IMR-90 (cell line): ENCODE data around the gene MOB1A. TPM values are rescaled to one million over a fixed set of nuclear protein-coding genes. Genes with fewer than 3 reads are reported as not detected.

ENCODE experiments used
- ATAC-seq: fragments of 200-7000 bp; cut with Tn5 transposase; 2 replicates; pipeline ENCODE4 v1.9.1; 2020; ENCODE audit warnings: low read depth, mild to moderate bottlenecking, moderate library complexity
- BruUV-seq: library from RNA; stranded (reverse); fragments of 400-500 nt; replicated peaks from 2 replicates; lab custom pipeline; 2021; lab: Mats Ljungman, UMichigan
- CTCF ChIA-PET: fragments of 300-600 bp; formaldehyde crosslinking; extraction: SDS; loops from one replicate; lab custom pipeline; 2021; ENCODE audit warnings: antibody characterized with exemption; lab: Yijun Ruan, JAX
- POLR2A ChIA-PET: fragments of 300-600 bp; sonication (Branson Sonifier 250); formaldehyde crosslinking; loops from one replicate; lab custom pipeline; 2022; ENCODE audit warnings: antibody characterized with exemption; ENCODE audit not compliant: unreplicated experiment; lab: Charles Lee
- DNase-seq: peaks from one replicate; pipeline ENCODE4 v3.0.0; 2013
- H2AFZ ChIP-seq: replicated peaks from 2 replicates; pipeline ENCODE3; 2013; ENCODE audit warnings: low read length, mild to moderate bottlenecking; ENCODE audit not compliant: poor library complexity
- H2AK5ac ChIP-seq: 2 replicates; pipeline ENCODE4 v1.6.1; 2013; ENCODE audit warnings: low read depth, low read length, inconsistent platforms
- H2AK9ac ChIP-seq: replicated peaks from 2 replicates; pipeline ENCODE3; 2013; ENCODE audit warnings: mild to moderate bottlenecking, low read depth, low read length, moderate library complexity; ENCODE audit not compliant: poor library complexity
- H2BK120ac ChIP-seq: 2 replicates; pipeline ENCODE4 v1.6.1; 2013; ENCODE audit warnings: low read depth, low read length, inconsistent platforms
- H2BK15ac ChIP-seq: 3 replicates; pipeline ENCODE4 v1.6.1; 2013; ENCODE audit warnings: low read depth, low read length, inconsistent platforms
- H2BK20ac ChIP-seq: 2 replicates; pipeline ENCODE4 v1.6.1; 2013; ENCODE audit warnings: low read depth, mild to moderate bottlenecking, inconsistent platforms, low read length, moderate library complexity
- H2BK5ac ChIP-seq: 2 replicates; pipeline ENCODE4 v1.6.1; 2013; ENCODE audit warnings: mild to moderate bottlenecking, low read depth, low read length, inconsistent platforms; ENCODE audit not compliant: poor library complexity, severe bottlenecking
- H3K14ac ChIP-seq: replicated peaks from 2 replicates; pipeline ENCODE4 v1.6.1; 2013; ENCODE audit warnings: low read depth, low read length, inconsistent platforms
- H3K18ac ChIP-seq: 2 replicates; pipeline ENCODE4 v1.6.1; 2013; ENCODE audit warnings: low read depth, low read length, control low read depth
- H3K23ac ChIP-seq: 2 replicates; pipeline ENCODE4 v1.6.1; 2013; ENCODE audit warnings: low read depth, low read length, inconsistent platforms
- H3K27ac ChIP-seq: 2 replicates; pipeline ENCODE4 v1.5.1; 2013; ENCODE audit warnings: mild to moderate bottlenecking, control low read depth, low read length; ENCODE audit not compliant: insufficient read depth
- H3K27me3 ChIP-seq: 2 replicates; pipeline ENCODE4 v1.6.1; 2013; ENCODE audit warnings: low read length; ENCODE audit not compliant: control insufficient read depth, insufficient read depth
- H3K36me3 ChIP-seq: 2 replicates; pipeline ENCODE4 v1.6.1; 2013; ENCODE audit warnings: low read length, mixed read lengths; ENCODE audit not compliant: control insufficient read depth, insufficient read depth
- H3K4ac ChIP-seq: 2 replicates; pipeline ENCODE4 v1.6.1; 2013; ENCODE audit warnings: low read depth, low read length, inconsistent platforms
- H3K4me1 ChIP-seq: 2 replicates; pipeline ENCODE4 v1.6.1; 2013; ENCODE audit warnings: low read length, mixed read lengths; ENCODE audit not compliant: control insufficient read depth, insufficient read depth
- H3K4me2 ChIP-seq: 2 replicates; pipeline ENCODE4 v1.6.1; 2013; ENCODE audit warnings: low read depth, mild to moderate bottlenecking, control low read depth, low read length, moderate library complexity
- H3K4me3 ChIP-seq: 2 replicates; pipeline ENCODE4 v1.5.1; 2013; ENCODE audit warnings: low read depth, mild to moderate bottlenecking, control low read depth, low read length, moderate library complexity; ENCODE audit not compliant: insufficient read depth
- H3K56ac ChIP-seq: 2 replicates; pipeline ENCODE4 v1.6.1; 2013; ENCODE audit warnings: low read length, inconsistent platforms; ENCODE audit not compliant: insufficient read depth; ENCODE audit errors: extremely low read depth
- H3K79me1 ChIP-seq, 2 experiments: 2 replicates each; pipeline ENCODE4 v1.6.1; 2013; ENCODE audit warnings: low read length in 2 of 2, inconsistent platforms in 1 of 2, low read depth in 1 of 2
- H3K9ac ChIP-seq: 2 replicates; pipeline ENCODE4 v1.6.1; 2013; ENCODE audit warnings: low read depth, low read length, control low read depth
- H3K9me1 ChIP-seq: 2 replicates; pipeline ENCODE4 v1.6.1; 2013; ENCODE audit warnings: low read length, inconsistent platforms; ENCODE audit not compliant: insufficient read depth
- H3K9me3 ChIP-seq: 2 replicates; pipeline ENCODE4 v1.6.1; 2013; ENCODE audit warnings: low read length; ENCODE audit not compliant: control insufficient read depth, insufficient read depth
- H4K20me1 ChIP-seq: 2 replicates; pipeline ENCODE4 v1.6.1; 2013; ENCODE audit warnings: low read length, inconsistent platforms; ENCODE audit not compliant: insufficient read depth
- H4K5ac ChIP-seq: 2 replicates; pipeline ENCODE4 v1.6.1; 2013; ENCODE audit warnings: mild to moderate bottlenecking, low read depth, low read length, control low read depth
- H4K8ac ChIP-seq, 2 experiments: 2 replicates each; pipeline ENCODE4 v1.6.1; 2013; ENCODE audit warnings: low read depth in 2 of 2, low read length in 2 of 2, control low read depth in 1 of 2, inconsistent platforms in 1 of 2
- H4K91ac ChIP-seq: 2 replicates; pipeline ENCODE4 v1.6.1; 2013; ENCODE audit warnings: low read depth, low read length, inconsistent platforms; ENCODE audit not compliant: insufficient read depth
- CTCF ChIP-seq: conservative IDR thresholded peaks from 2 replicates; pipeline ENCODE4 v1.5.1; 2012; ENCODE audit warnings: mild to moderate bottlenecking, low read depth, low read length, improper control_type of control experiment
- MAFK ChIP-seq: IDR thresholded peaks from 2 replicates; pipeline ENCODE4 v1.6.1; 2012; ENCODE audit warnings: low read depth, low read length, improper control_type of control experiment
- MAZ ChIP-seq: IDR thresholded peaks from 2 replicates; pipeline ENCODE4 v1.6.1; 2012; ENCODE audit warnings: low read depth, mild to moderate bottlenecking, low read length, improper control_type of control experiment, moderate library complexity, borderline replicate concordance
- MXI1 ChIP-seq: IDR thresholded peaks from 2 replicates; pipeline ENCODE4 v1.6.1; 2012; ENCODE audit warnings: low read depth, mild to moderate bottlenecking, low read length, moderate library complexity, borderline replicate concordance
- NFE2L2 ChIP-seq: fragments of 150-350 bp; IDR thresholded peaks from 2 replicates; pipeline ENCODE4 v1.6.1; 2016; ENCODE audit warnings: low read depth, mild to moderate bottlenecking, low read length
- RAD21 ChIP-seq: IDR thresholded peaks from 2 replicates; pipeline ENCODE4 v1.6.1; 2012; ENCODE audit warnings: low read length, improper control_type of control experiment
- RCOR1 ChIP-seq: IDR thresholded peaks from 2 replicates; pipeline ENCODE4 v1.6.1; 2012; ENCODE audit warnings: mild to moderate bottlenecking, low read length, improper control_type of control experiment; ENCODE audit not compliant: insufficient replicate concordance
- WGBS, 2 experiments: methylation state at CpG; one replicate each; pipeline versions ENCODE4 v1.1.5 to v1.1.7; 2013; ENCODE audit warnings: missing lambda C conversion rate in 2 of 2; ENCODE audit not compliant: insufficient read length in 1 of 2; ENCODE audit errors: extremely low coverage in 2 of 2; 5-methylcytosine and 5-hydroxymethylcytosine counted together
- dilution Hi-C: fragments of 300-500 bp; cut with HindIII; formaldehyde crosslinking; loops from one replicate; pipeline ENCODE4 v1.14.3; 2018; ENCODE audit warnings: low sequenced_read_pairs; ENCODE audit not compliant: unreplicated experiment
- in situ Hi-C: fragments of 300-500 bp; cut with MboI; formaldehyde crosslinking; loops from 3 replicates; pipeline ENCODE4 v1.14.3; 2019; ENCODE audit warnings: low sequenced_read_pairs, inconsistent platforms, mixed read lengths
- intact Hi-C: fragments of 100-400 bp; cut with micrococcal nuclease; formaldehyde crosslinking; loops from 2 replicates; pipeline ENCODE4 v1.10.0; 2022
- polyA plus RNA-seq, 3 experiments: library from polyadenylated mRNA; depleted of rRNA; stranded (reverse); fragments of >200 nt; gene quantifications; 2 replicates each; pipeline ENCODE4 v1.2.3, GENCODE V29; 2012; ENCODE audit warnings: low replicate concordance in 1 of 3
- total RNA-seq: library from RNA; depleted of rRNA; stranded (reverse); fragments of >200 nt; gene quantifications from 2 replicates; pipeline ENCODE4 v1.2.3, GENCODE V29; 2012

Gene MOB1A
- total and polyA plus RNA-seq, 2 of the 4 experiments (the other 2 are of a cell fraction), result 21.0 to 60.8 TPM

GRCh38 chr2:74226648-74227213 lies 48.1 kb upstream of the MOB1A start:
- in situ Hi-C loops (no loop called here), intact Hi-C loops (no loop called here), dilution Hi-C loops (no loop called here)
- Histone ChIP-seq H3K4ac (no peak overlapping the region), H2BK120ac (no peak overlapping the region), H3K9ac (no peak overlapping the region), H3K9me3 (no peaks in the 10 kb centered on the region), H3K79me1 (no peaks in the 10 kb centered on the region), H3K9me1 (peaks cover 7% of the 10 kb centered on the region; the same call in 1 of the 2 replicates), H3K4me1 (peaks cover 2% of the 10 kb centered on the region; the same call in 1 of the 2 replicates), H4K5ac (no peak overlapping the region), H2AK9ac (no peak overlapping the region), H3K27me3 (peaks cover 8% of the 10 kb centered on the region; the same call in 1 of the 2 replicates), H3K4me2 (no peak overlapping the region), H2BK15ac (no peak overlapping the region), H4K20me1 (peaks cover 7% of the 10 kb centered on the region; the same call in 1 of the 2 replicates), H2BK20ac (no peak overlapping the region), H4K91ac (no peak overlapping the region), H4K8ac (no peak overlapping the region), H3K18ac (no peak overlapping the region), H3K4me3 (no peak overlapping the region), H2BK5ac (no peak overlapping the region), H3K14ac (no peak overlapping the region), H3K27ac (no peak overlapping the region), H3K56ac (no peak overlapping the region), H3K36me3 (no peaks in the 10 kb centered on the region; the same call in 1 of the 2 replicates), H2AFZ (no peak overlapping the region), H2AK5ac (no peak overlapping the region), H3K23ac (no peak overlapping the region)
- TF ChIP-seq MAZ (no peak), RAD21 (no peak), MAFK (no peak), CTCF (no peak), MXI1 (no peak), NFE2L2 (no peak), RCOR1 (no peak)
- DNase-seq, result no peak
- no TSS peak for BruUV-seq
- POLR2A ChIA-PET, result no interaction called here
- CTCF ChIA-PET, result no interaction called here
- 71% methylated on average over 8 of the region's 21 CpGs; no CpG with 5 or more reads in 1 of the 2 experiments for WGBS, 2 experiments
- ATAC-seq, result no peak
